HG03196 (cell line): ENCODE data around the gene GPC5.

ENCODE experiments used
- ATAC-seq: cut with Tn5 transposase; IDR thresholded peaks from one replicate; pipeline ENCODE4 v1.9.1; 2021; ENCODE audit not compliant: unreplicated experiment

GPC5 gene

GRCh38 chr13:92591117-92591516, 1192.7 kb downstream of the GPC5 start:
- no peak for ATAC-seq

DNA sequence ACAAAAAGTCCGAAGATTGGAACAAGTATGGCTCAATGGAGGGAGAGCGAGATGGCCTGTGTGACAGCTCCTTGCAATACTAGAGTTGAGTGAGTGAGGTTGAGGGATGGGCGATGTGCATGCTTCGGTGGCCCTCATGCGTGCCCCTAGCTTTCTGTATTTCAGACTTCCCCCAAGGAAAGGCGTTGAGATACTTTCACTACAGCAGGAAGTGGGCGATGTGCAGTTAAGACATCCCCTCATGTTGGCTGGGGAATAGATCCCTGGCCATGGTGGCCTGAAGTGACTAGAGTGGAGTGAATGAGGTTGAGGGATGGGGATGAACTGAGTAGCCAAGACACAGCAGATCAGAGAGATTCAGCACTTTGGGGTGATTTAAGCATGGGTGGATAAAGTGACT, 1194.3 kb downstream of the GPC5 start:
- no peak for ATAC-seq

DNA sequence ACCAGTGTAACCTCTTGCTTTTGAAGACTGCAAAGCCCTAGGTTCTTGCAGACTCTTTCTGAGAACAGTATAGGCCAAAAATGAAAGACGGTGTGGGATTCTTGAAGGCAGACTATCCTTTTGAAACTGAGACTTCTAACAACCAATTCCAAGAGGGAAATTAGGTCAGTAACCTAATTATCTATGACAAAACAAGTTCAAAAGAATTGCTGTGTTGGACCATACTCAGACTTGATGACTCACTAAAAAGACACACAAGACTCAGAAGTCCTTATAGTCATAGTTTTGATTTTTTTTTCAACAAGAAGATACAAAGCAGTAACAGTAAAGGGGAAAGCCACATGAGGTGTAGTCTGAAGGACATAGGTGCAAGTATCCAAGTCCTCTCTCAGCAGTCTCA, 1204.1 kb downstream of the GPC5 start:
- ATAC-seq: no peak

DNA sequence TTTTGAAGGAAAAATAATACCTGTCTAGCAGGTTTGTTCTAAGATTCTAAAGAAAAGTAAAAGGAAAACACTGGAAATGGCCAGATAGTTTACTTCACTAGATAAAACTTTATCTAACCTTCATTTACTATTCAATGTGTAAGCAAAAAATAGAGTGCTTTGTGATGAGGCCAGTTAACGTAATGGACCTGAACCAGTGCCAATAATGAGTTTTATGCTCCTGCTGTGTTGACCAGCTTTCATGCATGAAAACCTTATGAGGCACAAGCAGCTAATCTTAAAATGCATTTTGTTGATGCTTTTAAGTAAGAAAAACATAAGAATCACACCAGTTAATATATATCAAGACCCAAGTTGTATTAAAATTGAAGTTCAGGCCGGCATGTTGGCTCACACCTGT, 1211.0 kb downstream of the GPC5 start:
- no peak for ATAC-seq

DNA sequence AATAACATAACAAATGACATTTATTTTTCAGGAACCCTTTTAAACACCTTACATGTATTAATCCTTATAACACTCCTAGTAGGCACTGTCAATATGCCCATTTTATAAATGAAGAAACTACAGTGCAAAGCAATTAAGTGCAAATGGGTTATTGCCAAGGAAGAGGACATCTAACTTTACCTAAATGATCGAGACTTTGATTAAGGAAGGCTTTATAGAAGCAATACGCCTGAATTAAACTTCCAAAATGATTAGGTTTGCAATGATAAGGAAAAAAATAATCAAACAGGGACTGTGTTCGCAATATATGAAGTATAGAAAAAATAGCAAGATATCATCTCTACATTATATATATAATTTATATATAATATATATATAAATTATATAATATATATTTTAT, 1214.5 kb downstream of the GPC5 start:
- ATAC-seq: no peak

DNA sequence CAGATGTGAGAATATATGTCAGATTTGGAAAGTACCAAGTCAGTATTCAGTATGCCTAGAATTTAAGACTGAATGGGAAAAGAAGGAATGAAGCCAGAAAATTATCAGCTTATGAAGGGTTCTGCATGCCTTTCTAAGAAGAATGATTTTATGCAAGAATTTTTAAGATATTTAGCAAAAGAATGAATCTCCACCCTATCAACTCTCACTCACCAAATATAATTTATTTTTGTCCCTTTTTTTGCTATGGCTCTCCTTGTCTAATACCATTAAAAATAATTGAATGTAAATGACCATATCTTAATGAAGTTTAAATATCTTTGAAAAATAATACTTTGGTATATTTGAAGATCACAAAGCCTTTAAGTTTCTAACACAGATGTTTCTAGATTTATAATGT, 1215.5 kb downstream of the GPC5 start:
- ATAC-seq: no peak

DNA sequence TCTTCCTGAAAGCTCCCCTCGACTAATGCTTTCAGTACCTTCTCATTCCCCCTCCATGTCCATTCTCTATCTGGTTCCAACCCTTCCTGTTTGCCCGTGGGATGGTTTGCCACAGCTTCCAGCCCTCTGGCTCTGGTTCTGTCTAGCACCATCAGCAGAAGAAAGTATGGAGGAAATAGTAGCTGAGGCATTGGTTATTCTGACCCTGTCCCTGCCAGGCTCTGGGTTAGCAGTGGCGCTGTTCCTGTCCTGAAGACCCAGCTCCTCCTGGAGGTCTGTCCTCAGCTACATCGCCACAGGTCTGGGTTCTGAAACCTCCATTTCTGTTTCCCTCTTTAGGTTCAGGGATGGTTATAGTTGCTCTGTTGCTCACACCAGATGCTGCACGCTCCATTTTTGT, 1223.6 kb downstream of the GPC5 start:
- ATAC-seq: no peak

- no peak for ATAC-seq
Measured at GRCh38 chr13:92622905-92623304, 1224.5 kb downstream of the GPC5 start.

DNA sequence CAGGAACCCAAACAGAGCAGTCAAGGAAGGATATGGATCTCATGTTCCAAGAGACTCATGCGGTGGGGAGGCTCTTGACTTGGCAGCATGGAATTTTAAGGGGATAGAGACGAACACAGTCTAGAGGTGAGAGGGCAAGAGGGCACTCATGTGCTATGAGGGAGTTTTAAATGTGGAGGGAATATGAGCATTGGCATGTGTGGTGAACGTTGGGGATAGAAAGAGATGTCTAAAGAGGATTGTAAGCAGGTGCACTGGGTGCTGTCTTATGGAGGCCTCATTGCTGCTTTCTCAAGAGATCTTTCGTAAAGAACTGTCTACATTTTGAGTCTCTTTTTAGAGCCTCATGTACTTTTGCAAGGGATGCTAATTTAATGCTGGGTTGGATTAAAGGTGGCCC, 1227.9 kb downstream of the GPC5 start:
- ATAC-seq: no peak

DNA sequence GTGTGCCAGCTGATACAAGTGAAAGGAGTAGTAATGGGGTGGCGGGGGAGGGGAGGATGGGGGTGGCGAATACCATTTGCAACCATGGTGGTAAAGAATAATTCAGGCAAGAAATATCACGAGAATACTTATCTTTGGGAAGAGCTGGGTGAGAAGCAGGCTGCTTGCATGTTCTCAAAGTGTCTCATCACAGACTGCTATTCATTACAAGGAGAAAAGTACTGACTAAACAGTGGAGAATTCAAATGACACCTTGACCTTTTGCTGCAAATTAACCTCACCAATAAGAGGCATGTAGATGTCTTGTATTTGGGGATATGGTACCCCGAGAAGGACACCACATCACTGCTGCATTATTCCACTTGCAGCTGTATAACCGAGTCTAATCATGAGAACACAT, 1242.5 kb downstream of the GPC5 start:
- ATAC-seq: no peak

DNA sequence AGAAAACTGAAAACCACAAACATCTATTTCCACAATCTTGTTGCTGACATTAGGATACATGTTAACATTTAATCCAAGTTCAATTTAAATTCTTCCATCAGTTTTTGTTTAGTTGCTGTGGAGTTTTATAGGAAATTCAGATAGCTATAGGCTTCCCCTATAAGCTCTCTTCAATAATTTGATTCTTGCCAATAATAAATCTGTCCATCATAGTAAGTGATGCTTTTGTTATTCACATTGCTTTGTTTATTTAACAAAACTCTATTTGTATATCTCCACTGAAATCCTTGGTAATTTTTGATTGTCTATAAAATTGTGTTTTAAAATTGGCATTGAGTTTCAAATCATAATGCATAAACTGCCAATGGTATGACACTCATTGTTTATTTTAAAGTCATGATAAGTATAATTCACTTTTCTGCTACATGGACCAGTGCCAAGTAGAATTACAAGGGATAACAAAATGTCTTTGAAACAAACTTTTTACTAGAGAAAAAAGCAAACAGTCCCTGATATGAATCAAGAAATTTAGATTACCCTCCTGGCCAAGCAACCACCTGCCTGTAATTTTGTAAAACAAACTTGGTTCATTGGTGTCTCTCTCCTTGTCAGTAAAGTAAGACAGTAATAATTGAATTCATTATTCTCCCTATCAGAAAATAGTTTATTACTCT, 1250.9 kb downstream of the GPC5 start:
- ATAC-seq: no peak

DNA sequence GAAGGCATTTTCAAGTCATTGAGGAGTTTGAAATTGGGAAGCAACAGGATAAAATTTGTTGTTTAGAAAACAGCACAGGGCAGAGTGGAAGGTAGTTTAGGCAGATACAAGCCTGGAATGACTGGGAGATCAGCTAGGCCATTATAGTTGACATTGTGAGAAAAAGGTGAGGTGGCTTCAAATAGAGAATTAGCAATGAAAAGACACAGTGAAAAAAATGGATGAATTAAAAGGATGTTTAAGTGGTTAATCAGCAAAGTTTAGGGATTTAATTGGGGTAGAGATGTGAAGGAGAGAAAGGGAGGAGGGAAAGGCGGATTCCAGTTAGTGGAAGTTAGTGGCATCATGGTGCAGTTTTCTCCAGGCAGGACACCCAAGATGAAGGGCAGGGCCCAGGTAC, 1257.7 kb downstream of the GPC5 start:
- ATAC-seq: no peak

DNA sequence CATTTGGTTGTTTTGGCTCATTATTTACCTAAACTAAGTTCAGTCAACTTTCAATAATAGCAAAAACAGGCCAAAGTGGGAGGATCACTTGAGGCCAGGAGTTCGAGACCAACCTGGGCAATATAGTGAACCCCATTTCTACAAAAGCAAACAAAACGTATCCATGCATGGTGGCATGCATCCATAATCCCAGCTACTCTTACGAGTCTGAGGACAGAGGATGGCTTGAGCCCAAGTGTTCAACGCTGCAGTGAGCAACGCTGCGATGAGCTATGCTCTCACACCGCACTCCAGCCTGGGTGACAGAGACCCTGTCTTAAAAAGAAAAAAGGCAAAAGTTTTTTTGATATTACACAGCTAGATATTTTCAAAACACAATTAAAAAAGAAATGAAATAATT, 1258.2 kb downstream of the GPC5 start:
- ATAC-seq: no peak

- no peak for ATAC-seq
Measured at GRCh38 chr13:92657565-92657964, 1259.1 kb downstream of the GPC5 start.

DNA sequence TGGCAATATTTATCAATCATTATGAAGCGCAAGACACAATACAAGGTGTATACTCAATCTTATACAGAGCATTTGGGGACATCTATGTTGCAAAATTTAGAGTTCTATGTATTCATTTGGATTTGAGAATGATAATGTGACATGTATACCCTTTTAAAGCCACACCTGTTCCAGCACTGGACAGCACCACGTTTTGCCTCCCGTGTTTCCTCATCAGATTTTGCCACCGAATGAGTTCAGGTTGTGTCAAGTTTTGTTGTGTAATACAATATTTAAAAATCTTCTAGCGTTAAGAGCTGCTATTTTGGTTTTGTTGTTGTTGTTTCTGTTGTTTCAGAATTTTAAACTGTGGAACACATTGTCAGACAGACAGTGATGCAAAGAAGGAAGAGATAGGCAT, 1259.9 kb downstream of the GPC5 start:
- ATAC-seq: no peak

- ATAC-seq: no peak
Measured at GRCh38 chr13:92661406-92661805, 1263.0 kb downstream of the GPC5 start.

DNA sequence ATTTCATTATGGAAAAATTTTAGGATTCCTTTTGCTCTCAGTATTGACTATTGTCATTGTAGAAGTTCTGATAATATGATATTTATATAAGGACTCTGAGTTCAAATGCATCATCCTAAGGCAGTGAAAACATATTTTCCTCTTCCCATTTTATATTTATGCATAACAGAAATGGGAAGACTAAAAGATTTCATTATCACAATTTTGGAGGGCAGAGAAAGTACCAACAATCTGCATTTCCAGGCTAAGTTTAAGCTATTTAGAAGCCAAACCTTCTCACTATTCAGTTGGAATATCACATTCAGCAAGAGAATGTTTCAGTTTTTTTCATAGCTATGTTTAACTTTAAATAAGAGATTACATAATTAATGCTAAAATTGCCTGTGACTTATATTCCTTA, 1269.7 kb downstream of the GPC5 start:
- ATAC-seq: no peak

DNA sequence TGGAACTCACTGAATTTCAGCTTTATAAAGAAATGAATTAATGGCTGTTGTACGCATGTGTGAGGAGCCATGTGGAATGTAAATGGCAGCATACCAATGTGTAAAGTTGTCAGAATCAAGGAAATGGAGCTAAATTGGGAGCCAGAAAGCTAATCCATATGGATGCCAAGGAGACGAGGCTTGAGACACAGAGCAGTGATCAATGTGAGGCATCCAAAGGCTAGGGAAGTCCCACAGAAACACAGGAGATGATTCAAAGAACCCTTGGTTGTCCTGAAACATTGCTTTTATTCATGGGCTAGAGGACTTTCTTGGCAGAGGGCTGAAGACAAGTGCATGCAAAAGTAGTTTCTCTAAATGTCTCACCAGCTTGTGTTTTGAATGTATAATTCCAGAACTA, 1271.7 kb downstream of the GPC5 start:
- ATAC-seq: no peak

DNA sequence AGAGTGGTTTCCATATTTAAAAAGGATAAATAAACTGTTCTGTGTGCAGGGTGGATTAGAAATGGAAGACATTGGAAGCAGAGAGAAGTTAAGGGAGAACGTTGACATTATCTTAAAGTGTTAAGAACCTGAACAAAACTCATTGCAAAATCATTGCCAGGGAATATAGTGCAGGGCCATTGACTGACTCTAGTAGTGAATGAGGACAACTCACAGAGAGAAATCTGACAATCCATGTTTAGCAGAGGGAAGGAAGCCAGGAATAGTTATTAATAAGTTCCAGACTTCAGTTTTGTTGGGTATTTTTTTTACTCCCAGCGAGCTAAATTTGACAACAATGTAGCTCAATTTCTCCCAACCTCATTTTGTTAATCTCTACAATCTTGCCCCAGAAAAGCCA, 1273.4 kb downstream of the GPC5 start:
- no peak for ATAC-seq

GRCh38 chr13:92676246-92676645, 1277.8 kb downstream of the GPC5 start:
- no peak for ATAC-seq

DNA sequence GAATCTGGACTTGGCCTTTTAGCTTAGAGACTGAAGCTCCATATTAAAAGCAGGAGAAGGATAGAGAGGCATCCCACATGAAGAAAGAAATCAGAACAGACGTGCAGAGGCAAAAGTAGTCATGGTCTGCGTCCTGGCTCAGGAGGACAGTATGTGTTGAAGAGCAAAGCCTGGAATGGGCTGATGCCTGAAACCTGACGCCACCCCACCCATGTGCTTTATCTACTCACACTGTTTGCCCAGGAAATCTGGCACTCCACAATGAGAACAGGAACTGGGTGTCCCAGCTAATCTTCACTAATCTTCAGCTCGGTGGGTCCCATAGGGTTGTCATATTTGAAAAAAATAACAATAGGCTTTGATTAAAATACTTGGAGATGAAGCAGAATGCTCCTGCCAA, 1279.2 kb downstream of the GPC5 start:
- no peak for ATAC-seq

DNA sequence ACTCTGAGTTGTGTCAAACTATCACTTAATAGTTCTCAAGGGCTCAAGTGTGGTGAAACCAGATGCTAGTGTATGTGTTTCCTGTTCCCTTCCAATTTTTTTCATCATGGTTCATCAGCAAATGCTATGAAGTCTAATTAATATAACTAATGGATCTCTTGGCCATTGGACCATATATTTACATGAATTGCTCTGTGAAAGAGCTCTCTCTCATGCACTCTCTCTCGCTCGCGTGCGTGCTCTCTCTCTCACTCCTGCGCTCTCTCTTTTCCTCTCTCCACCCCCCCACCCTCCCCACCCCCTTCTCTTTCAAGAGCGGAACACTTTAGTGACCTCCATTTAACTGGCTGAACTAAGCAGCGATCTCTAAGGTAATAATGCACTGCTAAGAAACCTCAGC, 1281.2 kb downstream of the GPC5 start:
- ATAC-seq: no peak

- ATAC-seq: no peak
Measured at GRCh38 chr13:92681239-92681638, 1282.8 kb downstream of the GPC5 start.
